Dermis microvascular lymphatic vessel endothelial cell (primary cell): Measurements from ENCODE around the gene ROCK2. TPM values are rescaled to one million over a fixed set of nuclear protein-coding genes. Genes with fewer than 3 reads are reported as not detected.
"Not testable (repeated sequence)": the region's sequence is repeated elsewhere in the genome, so short reads cannot be mapped to it uniquely, and the experiment has no call there.

Experiments used
- DNase-seq, 2 donors: peaks; one replicate each; pipeline versions ENCODE4 v3.0.0 to v3.0.0-alpha.2; 2010; ENCODE audit warnings: low read depth in 2 of 2
- total RNA-seq: library from RNA; depleted of rRNA; stranded (reverse); fragments of >200 nt; gene quantifications from 2 replicates; pipeline ENCODE4 v1.2.1, GENCODE V29; 2014

Gene ROCK2
- total RNA-seq, 1 donor from 2014 or later, result 39.0 TPM

DNA sequence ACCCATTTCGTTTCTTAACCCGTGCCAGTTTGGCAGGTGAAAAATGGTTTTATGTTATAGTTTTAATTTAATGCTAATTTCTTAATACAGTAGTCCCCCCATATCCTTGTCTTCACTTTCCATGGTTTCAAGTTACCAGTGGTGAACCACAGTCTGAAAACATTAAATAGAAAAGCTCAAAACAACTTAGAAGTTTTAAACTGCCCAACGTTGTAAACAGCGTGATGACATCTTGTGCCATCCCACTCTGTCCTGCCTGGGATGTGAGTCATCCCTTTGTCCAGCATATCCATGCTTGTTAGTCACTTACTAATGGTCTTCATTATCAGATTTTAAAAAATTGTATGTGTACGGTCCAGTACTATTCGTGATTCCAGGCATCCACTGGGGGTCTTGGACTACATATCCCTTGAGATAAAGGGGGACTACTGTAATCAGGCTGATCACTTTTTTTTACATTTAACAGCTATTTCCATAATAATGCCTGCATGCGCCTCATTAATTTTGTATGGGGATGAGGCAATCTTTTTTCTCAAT lies 157.3 kb downstream of the ROCK2 start:
- DNase-seq, result peak; percentile 56 to 84

DNA sequence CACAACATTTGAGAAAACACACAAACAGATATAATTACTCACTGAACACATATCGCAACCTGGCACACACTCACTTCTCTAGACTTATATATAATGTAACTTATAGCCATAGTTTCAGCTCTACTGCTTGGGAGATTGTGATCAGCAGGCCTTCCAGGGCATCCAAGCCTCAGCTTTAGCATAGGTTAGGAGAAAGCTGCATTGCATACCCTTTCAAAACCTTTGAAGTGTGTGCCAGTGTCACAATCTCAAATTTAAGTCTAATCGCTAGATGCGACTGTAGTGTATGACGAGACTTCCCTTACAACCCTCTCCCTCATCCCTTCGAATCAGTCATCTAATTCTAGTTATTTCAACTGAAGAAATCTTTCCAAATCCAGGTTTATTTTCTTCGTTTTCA lies 158.3 kb downstream of the ROCK2 start:
- no peak for DNase-seq

DNA sequence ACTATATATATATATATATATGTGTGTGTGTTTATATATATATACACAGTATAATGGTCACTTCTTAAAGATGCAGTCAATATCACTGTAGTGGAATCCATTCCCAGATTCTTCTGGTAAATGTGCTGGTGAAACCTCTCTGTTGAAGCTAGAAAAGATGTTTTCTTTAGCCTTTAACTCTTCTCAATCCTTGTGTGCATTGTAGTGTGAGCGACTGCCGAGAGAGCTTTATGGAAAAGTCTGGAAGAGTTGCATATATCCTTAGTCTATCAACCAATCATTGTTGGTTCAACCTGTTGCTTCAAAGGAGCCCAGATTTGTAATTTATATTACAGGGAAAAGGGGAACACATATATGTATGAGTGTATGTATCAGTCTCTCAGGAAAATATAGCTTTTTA lies 161.5 kb downstream of the ROCK2 start:
- DNase-seq, result no peak

DNA sequence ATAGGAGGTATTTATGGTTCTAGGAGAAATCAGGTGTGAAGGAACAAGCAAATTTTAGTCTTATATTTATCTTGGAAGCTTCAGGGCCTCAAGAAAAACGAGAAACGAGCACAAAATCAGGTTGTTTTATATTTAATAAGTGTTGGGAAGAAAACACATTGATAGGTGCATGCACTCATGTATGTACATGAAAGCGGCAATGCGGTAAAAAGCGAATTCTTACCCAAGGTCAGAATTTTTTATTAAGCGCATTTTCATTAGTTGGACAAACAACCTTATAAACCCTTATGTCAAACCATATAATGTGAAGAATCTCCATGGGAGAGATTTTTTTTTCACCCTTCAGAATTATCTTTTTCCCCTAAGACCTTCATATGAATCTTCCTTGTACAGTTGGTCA lies 163.8 kb downstream of the ROCK2 start:
- DNase-seq, result no peak

DNA sequence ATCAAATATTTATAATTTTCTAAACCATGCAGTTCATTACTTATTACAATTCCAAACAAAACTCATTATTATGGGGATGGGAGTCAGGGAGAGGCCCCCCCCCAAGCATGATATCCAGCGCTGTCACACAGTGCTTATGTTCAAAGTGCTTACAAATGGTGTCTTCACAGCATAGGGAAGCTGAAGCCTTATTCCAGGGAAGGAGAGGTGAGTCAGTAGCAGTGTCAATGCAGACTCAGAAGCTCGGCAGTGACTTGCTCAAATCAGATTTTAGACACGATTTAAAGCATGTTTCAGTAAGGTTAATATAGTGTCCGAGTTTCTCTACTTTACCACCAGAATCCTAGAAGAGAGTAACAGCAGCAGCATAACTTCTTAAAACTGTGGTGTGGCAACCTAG lies 164.5 kb downstream of the ROCK2 start:
- no peak for DNase-seq

DNA sequence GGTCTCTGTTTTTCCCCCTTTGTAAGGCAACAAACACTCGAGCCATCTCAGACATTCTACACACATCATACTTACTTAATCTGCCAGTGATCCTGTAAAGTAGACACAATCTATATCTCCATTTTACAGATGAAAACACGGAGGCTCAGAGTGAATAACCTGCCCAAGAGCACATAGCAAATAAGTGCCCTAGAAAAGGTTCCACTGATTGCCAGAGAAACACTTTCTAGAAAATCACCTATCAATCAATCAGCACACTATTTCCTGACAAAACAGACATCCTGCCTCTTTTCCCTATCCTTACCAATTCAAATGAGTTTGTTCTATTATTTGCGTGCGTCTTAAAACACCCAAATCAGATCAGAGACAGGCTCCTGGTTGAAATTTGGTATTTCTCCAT lies 165.2 kb downstream of the ROCK2 start:
- no peak for DNase-seq

DNA sequence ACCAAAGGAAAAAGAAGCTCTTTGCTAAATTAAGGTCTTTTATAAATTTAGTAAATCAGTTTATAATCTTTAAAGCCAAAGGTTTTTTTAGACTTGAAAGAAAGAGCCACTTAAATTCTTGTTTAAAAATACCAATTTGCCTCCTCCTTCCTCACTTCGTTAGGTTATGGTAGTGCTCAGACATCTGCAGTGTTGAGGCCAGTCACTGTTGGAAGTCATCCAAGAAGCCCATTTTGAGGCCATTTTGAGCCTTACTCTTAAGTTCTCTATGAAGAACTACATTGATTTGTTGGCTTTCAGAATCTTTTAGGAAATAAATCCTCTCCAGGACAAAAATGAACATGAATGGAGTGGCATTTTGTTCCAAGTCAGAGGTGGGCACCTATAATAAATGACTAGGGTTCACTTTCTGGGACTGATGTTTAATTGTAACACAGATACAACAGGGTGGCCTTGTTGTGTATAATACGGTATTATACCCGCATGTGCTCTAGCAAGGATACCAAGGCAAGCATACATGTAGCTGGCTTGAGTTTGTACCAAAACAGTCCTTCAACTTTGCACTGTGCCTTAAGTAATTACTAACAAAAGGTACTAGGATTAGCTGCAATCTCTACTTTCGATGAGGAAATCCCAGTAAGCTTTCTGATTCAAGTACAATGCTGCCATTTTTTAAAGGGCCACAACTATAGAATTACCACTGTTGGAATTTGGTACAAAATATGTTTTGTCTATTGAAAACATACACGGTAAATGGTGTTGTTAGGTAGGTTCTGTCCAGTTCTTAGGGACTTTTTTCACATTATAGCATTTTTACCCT lies 166.4 kb downstream of the ROCK2 start:
- no peak for DNase-seq

DNA sequence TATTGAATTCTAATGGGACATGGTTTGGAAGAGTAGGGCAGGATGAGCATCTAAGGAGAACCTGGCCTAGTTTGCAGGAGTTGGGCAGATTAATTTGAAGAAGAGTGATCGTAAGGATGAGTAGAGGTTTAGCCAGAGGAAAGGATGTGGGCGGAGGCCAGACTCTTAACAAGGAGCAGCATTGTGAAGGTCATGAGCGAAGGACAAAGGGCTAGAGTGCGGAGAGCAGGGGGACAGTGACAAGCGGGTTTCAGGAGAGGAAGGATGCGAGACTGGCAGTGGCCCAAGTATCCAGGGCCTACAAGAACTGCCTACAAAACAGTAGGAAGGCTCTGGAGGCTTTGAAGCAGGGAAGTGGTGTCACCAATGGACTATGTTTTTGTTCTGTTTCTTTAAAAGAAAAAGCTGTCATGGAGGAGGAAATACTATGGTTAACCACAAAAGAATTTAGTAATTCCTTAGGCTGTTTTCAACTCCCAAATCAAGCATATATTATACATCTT lies 169.1 kb downstream of the ROCK2 start:
- peak in 1 of 2 donors; percentile 38 for DNase-seq

DNA sequence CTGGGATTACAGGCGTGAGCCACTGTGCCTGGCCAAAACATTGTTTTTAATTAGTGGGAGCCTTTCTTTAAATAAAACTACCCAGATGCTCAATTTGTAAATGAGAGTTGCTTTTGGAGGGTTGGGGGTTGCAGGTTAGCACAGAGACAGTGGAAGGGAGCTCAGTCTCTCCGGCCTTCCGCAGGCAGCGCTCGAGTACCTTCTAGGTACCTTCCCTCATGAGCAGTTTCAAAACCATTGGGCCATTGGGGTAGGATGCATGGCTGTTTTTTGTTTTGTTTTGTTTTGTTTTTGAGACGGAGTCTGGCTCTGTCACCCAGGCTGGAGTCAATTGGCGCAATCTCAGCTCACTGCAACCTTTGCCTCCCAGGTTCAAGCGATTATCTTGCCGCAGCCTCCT lies 170.2 kb downstream of the ROCK2 start:
- DNase-seq, result no peak

DNA sequence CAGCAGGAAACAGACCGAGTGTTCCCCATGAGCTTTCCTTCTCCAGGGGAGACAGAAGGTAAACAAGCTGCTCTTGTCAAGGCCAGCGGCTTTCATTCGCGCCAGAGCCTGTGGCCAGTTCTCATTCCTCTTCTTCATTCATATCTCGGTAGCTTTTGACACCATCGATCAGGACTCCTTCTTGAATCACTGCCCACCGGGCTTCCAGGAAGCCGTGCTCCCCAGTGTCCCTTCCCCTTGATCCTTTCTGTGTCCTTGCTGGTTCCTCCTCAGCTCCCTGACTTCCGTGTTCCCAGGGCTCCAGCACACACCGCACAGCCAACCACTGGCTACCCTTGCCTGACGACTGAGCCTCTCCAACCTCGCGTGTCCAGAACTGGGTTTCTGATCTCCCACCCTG lies 175.1 kb downstream of the ROCK2 start:
- no peak for DNase-seq

DNA sequence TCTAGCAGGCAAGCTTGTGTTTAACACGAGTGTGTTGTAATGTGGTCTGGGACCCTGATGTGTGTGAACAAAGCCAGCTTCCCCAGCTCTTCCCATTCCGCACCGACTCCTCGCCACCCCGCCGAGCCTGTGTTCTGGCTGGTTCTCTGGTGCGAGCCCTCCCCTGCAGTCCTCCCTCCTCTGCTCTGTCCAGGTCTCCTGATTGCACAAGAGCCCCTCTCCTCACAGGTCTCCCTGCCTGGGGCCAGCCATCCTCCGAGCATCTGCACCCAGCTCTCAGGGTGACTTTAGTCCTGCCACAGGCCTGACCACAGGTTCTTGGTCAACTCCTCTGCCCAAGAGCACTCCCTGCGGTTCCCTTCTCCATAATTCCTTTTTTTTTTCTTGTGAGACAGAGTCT lies 175.9 kb downstream of the ROCK2 start:
- DNase-seq, result no peak

DNA sequence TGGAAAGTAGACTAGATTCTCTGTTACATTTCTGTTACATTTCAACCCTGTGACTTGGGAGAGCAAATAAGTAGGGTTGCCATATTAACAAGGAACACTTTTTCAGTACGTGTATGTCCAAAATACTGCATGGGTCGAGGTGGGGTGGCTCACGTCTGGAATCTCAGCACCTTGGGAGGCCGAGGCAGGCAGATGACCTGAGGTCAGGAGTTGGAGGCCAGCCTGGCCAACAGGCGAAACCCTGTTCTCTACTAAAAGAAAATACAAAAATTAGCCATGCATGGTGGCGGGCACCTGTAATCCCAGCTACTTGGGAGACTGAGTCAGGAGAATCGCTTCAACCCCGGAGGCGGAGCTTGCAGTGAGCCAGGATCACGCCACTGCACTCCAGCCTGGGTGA lies 178.0 kb downstream of the ROCK2 start:
- DNase-seq, result no peak

DNA sequence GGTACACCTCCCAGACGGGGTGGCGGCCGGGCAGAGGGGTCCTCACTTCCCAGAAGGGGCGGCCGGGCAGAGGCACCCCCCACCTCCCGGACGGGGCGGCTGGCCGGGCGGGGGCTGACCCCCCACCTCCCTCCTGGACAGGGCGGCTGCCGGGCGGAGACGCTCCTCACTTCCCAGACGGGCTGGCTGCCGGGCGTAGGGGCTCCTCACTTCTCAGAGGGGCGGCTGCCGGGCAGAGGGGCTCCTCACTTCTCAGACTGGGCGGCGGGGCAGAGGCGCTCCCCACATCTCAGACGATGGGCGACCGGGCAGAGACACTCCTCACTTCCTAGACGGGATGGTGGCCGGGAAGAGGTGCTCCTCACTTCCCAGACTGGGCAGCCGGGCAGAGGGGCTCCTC lies 179.4 kb downstream of the ROCK2 start:
- DNase-seq, result not testable (repeated sequence)

DNA sequence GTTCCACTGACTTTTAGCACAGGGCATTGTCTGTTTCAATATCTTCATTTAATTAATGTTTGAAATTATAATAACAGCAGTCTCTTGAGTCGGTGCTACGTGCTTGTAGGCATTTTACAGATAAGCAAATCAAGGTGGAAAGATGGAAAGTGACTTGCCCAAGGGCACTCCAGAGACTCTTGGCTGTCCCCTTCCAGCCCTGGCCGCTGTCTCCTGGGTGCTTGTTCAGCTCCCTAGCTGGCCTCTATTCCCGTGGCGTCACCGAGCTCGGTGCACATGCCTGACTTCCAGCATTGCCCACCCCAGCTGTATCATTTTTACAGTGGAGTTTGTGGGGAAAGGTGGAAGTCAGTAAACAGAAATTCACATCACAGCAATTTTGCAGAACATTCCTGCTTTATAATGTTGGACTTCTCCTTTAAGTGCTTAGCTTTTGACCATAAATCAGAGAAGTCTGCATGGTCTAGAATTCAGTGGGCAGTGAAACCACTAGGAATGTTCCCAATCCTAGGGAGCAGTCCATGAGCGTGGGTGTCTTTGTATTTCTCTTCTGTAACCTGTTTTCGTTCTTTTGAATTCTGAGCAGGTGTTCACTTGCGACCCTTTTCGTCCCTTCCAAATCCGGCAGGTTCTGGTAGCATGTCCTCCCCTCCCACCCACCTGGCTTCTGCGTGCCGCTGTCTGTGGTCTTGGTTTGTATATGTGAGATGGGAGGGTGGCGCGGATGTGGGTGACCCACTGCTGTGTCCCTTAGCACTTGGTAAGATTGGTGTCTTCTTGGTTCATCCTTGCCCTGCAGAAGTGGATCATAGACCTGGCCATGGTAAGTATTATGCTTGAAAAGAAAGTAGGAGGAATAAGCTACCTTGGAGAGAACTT lies 180.8 kb downstream of the ROCK2 start:
- no peak for DNase-seq

DNA sequence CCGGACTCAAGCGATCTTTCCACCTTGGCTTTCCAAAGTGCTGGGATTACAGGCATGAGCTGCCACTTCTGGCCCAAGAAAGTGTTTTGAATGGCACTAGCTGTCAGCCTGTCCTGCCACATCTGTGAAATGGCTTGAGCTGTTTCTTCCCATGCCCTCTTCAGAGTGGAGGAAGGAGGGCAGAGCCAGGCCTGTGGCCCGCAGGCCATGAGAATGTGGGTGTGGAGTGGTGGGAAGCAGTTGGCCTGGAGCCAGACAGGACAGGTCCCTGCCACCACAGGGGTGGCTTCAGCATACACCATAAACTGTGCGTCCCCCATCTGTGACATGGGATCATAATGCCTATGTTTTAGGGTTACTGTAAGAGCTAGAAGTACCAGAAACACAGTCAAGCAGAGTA lies 182.7 kb downstream of the ROCK2 start:
- no peak for DNase-seq

DNA sequence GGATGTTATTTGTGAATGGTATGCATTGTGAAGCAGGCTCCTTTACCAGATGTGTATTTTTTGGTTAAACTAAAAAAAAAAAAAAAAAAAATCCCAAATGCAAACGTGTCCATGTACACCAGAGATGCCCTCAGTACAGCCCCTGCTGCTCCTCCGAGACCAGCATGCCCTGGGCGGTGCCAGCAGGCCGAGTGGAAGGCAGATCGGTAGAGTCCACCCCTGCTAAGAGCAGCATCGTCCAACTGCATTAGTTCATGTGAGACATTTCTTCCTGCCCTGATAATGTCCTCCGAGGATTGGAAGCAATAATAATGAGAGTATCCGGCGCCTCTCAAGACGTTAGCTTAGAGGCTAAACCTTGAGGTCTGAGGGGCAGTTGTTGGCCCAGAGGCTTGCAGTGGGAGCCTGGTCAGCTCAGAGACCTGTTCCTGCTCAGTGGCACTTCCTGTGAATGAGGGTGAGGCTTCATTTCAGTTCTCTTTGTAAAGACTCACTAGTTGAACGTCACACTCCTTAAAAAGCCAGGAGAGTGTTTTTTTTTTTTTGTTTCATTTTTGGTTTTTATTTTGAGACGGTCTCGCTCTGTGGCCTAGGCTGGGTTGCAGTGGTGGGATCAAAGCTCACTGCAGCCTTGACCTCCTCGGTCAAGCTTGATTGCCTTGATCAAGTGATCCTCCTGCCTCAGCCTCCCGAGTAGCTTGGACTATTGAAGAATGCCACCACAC lies 183.5 kb downstream of the ROCK2 start:
- DNase-seq, result no peak

DNA sequence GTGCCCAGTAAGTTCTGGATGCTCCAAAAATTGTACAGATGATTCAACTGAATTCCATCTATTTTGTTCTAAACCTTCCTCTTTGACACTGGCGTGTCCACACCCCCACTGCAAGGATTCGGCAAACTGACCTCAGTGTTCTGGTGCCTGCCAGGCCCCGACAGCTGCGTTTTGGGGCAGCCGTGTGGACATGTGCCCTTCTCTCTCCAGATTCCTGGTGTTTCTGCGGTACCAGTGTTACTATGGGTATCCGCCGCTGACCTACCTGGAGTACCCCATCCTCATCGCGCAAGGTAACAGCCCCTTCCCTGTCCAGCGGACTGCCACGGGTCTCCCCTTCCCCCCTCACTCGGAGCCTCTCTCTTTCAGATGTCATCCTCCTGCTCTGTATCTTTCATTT lies 184.2 kb downstream of the ROCK2 start:
- no peak for DNase-seq

DNA sequence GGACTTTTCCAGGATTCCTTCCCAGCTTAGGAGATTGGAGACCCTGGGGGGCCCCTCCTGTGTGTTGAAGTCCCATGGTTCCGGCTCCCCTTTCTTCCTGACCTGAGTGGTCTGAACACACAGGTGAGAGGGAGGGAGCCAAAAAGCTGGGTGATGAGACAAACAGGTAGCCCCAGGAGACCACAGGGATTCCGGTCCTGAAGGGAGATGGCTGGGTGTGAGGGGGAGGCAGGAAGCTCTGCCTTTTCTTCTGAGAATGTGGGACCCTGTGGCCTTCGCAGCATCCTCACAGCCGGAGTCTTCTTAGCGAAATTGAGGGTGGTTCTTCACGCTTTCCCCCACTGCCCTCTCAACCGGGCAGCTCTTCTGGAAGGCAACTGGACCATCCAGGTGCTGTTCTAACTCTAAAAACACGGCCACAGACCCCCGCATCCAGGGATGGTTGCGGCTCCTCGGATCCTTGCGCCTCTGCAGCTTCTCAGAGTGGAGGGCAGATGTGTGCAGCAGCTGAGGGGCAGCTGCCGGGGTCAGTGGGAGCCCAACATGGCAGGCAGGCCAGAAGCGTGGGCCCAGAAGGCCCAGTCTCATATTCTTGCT lies 184.8 kb downstream of the ROCK2 start:
- no peak for DNase-seq

DNA sequence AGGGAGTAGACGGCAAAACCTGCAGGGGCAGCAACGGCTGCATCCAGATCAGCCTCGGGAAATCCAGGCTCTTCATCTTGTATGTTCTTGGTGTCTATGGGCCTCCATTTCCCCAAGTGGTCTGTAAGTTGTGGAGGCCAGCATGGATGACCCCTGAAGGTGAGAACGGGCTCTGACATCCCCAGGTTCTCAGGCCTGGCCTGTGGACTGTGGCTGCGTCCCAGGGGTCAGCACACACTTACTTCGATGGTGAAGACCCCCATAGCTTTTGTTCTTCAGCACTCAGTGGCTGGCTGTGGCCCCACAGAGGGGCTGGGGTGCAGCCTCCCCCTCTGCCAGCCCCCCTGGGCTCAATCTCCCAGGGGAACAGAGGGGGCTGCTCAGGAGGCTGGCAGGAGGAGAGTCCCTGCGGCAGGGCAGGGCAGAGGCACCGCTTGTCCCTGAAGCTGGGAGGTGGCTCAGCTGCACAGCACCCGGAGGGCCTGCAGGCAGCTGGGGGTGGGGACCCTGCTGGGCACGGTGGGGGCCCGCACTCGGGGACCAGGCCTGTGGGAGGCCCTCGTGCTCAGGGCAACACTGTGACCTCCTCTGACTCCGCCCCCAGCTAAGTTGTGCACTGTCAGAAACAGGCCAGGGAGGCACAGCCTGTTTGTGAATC lies 185.4 kb downstream of the ROCK2 start:
- no peak for DNase-seq

DNA sequence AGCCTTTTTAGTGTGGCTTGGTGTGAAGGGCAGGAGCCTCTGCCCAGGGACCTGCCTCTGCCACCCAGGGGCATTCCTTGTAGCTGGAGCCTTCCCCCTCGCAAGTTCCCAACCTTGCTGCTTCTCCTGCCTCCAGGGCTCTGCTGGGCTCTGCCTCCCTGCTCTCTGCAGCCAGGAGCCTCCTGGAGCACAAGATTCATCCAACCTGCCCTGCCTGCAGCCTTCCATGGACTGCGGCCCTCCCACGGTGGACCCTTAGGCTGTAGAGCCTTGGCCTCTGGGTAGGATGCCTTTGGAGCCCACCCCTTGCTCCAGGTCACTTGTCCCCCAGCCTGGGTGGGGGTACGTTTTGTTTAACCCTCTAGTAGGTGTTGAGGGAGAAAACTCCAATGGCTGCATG lies 186.7 kb downstream of the ROCK2 start:
- no peak for DNase-seq

DNA sequence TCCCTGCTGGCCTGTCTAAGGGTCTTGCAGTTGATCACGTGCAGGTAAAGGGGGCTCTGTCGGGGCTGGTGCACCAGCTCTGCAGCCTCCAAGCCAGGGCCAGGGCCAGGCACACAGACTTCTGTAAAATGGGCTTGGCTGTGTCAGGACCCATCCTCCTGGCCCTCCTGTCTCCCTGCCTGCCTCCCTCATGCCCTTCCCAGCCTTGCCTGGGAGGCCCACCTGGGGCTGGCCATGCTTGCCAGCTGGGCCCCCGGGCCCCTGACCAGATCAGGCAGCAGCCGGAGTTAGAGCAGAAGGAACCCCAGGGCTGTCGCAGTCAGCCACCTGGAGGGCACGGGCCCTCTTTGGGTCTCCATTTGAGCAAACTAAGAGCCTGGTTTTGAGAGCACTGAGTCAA lies 187.1 kb downstream of the ROCK2 start:
- no peak for DNase-seq
